ENCODE results near the gene ZFPM1. TPM values are rescaled to one million over a fixed set of nuclear protein-coding genes. Genes with fewer than 3 reads are reported as not detected.

ZFPM1 gene
- total RNA-seq, 6 experiments from 2014 or later = 4.5 to 6.4 (median 5.1) TPM

DNA sequence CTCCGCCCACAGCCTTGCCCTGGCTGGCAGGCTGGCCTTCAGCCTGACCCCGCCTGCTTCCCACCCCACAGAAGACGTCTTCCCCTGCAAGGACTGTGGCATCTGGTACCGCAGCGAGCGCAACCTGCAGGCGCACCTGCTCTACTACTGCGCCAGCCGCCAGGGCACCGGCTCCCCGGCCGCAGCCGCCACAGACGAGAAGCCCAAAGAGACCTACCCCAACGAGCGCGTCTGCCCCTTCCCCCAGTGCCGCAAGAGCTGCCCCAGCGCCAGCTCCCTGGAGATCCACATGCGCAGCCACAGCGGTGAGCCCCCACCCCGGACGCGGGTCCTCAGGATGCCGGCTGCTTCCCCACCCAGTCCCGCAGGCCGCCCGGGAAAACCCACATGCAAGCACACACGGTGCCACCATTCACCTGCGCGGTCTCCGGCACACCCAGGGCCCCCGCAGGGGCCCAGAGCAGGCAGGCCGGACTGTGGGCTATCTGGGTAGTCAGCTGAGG, 78.9 kb downstream of the ZFPM1 start:
- no peak for DNase-seq
- peaks cover 6% of the 10 kb centered on the region; the same call in 1 of the 2 replicates for H3K4me1 Mint-ChIP-seq (ENCODE audit: low read depth)
- no peaks in the 10 kb centered on the region; the same call in 1 of the 2 replicates for H3K36me3 Mint-ChIP-seq (ENCODE audit: low read depth)
- H3K27me3 Mint-ChIP-seq (ENCODE audit: insufficient read depth) = peaks cover 2% of the 10 kb centered on the region; the same call in 1 of the 2 replicates
- H3K4me3 Mint-ChIP-seq = no peak overlapping the region
- H3K27ac Mint-ChIP-seq = no peak overlapping the region
- no peaks in the 10 kb centered on the region for H3K9me3 Mint-ChIP-seq
- TF ChIP-seq, protein P1, sequence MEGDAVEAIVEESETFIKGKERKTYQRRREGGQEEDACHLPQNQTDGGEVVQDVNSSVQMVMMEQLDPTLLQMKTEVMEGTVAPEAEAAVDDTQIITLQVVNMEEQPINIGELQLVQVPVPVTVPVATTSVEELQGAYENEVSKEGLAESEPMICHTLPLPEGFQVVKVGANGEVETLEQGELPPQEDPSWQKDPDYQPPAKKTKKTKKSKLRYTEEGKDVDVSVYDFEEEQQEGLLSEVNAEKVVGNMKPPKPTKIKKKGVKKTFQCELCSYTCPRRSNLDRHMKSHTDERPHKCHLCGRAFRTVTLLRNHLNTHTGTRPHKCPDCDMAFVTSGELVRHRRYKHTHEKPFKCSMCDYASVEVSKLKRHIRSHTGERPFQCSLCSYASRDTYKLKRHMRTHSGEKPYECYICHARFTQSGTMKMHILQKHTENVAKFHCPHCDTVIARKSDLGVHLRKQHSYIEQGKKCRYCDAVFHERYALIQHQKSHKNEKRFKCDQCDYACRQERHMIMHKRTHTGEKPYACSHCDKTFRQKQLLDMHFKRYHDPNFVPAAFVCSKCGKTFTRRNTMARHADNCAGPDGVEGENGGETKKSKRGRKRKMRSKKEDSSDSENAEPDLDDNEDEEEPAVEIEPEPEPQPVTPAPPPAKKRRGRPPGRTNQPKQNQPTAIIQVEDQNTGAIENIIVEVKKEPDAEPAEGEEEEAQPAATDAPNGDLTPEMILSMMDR (IDR thresholded peaks at IDR 0.05) = no peak

DNA sequence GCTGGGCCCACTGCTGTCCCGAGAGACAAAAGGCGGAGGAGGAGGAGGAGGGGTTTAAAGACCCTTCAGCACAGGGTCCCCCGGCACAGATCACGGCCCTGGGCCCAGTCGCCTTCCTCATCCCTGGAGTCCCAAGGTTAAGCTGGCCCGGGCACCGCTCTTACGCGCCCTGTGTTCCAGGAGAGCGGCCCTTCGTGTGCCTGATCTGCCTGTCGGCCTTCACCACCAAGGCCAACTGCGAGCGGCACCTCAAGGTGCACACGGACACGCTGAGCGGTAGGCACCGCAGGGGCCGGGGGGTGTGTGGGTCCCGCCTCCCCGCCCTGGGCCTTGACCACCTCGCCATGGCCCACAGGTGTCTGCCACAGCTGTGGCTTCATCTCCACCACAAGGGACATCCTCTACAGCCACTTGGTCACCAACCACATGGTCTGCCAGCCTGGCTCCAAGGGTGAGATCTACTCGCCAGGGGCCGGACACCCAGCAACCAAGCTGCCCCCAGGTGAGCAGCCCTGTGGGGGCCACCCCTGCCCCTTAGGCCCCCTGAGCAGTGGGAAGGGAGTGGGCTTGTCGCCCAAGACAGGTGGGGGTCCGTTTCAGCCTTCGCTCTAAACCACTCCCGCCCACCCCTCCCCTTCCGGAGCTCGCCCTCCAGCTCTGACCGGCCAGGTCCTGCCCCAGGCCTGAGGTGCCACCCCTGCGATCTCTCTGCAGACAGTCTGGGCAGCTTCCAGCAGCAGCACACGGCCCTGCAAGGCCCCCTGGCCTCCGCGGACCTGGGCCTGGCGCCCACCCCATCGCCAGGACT, 79.6 kb downstream of the ZFPM1 start:
- Mint-ChIP-seq H3K36me3 (ENCODE audit: low read depth) (no peaks in the 10 kb centered on the region; the same call in 1 of the 2 replicates), H3K27ac (no peak overlapping the region), H3K4me3 (no peak overlapping the region), H3K27me3 (ENCODE audit: insufficient read depth) (peaks cover 2% of the 10 kb centered on the region; the same call in 1 of the 2 replicates), H3K4me1 (ENCODE audit: low read depth) (peaks cover 6% of the 10 kb centered on the region; the same call in 1 of the 2 replicates), H3K9me3 (no peaks in the 10 kb centered on the region)
- TF ChIP-seq, protein P1 (IDR thresholded peaks at IDR 0.05) = no peak
- no peak for DNase-seq

DNA sequence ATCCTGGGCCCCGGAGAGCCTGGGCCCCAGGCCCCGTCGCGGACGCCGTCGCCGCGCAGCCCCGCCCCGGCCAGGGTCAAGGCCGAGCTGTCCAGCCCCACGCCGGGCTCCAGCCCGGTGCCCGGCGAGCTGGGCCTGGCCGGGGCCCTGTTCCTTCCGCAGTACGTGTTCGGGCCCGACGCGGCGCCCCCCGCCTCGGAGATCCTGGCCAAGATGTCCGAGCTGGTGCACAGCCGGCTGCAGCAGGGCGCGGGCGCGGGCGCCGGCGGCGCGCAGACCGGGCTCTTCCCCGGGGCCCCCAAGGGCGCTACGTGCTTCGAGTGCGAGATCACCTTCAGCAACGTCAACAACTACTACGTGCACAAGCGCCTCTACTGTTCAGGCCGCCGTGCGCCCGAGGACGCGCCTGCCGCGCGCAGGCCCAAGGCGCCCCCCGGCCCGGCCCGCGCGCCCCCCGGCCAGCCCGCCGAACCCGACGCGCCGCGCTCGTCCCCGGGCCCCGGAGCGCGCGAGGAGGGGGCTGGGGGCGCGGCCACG, 80.4 kb downstream of the ZFPM1 start:
- Mint-ChIP-seq H3K4me1 (ENCODE audit: low read depth) (peaks cover 6% of the 10 kb centered on the region; the same call in 1 of the 2 replicates), H3K36me3 (ENCODE audit: low read depth) (no peaks in the 10 kb centered on the region; the same call in 1 of the 2 replicates), H3K4me3 (no peak overlapping the region), H3K9me3 (no peaks in the 10 kb centered on the region), H3K27ac (no peak overlapping the region), H3K27me3 (ENCODE audit: insufficient read depth) (peaks cover 2% of the 10 kb centered on the region; the same call in 1 of the 2 replicates)
- peak; percentile 16 for DNase-seq
- TF ChIP-seq, protein P1 (IDR thresholded peaks at IDR 0.05) = no peak

DNA sequence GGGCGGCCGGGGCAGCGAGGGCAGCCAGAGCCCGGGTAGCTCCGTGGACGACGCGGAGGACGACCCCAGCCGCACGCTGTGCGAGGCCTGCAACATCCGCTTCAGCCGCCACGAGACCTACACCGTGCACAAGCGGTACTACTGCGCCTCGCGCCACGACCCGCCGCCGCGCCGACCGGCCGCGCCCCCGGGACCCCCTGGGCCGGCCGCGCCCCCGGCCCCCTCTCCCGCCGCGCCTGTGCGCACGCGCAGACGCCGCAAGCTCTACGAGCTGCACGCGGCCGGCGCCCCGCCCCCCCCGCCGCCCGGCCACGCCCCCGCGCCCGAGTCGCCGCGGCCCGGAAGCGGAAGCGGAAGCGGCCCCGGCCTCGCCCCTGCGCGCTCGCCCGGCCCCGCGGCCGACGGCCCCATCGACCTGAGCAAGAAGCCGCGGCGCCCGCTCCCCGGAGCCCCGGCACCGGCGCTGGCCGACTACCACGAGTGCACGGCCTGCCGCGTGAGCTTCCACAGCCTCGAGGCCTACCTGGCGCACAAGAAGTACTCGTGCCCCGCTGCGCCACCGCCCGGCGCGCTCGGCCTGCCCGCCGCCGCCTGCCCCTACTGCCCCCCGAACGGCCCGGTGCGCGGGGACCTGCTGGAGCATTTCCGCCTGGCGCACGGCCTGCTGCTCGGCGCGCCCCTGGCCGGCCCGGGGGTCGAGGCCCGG, 81.0 kb downstream of the ZFPM1 start:
- TF ChIP-seq, protein P1 (IDR thresholded peaks at IDR 0.05) = no peak
- H3K4me3 Mint-ChIP-seq = no peak overlapping the region
- H3K36me3 Mint-ChIP-seq (ENCODE audit: low read depth) = no peaks in the 10 kb centered on the region; the same call in 1 of the 2 replicates

DNA sequence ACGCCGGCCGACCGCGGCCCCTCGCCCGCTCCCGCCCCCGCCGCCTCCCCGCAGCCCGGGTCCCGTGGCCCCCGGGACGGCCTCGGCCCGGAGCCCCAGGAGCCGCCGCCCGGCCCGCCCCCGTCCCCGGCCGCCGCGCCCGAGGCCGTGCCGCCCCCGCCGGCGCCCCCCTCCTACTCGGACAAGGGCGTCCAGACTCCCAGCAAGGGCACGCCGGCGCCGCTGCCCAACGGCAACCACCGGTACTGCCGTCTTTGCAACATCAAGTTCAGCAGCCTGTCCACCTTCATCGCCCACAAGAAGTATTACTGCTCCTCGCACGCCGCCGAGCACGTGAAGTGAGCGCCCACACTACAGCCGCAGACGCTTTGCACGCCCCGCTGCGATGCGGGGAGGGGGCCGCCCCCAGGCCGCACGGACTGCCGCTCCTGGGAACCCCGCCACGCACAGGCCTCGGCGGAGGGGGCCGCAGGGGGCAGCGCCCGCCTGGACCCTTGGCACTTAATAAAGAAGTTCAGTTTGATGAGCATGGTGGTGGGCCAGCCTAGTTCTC, 81.6 kb downstream of the ZFPM1 start:
- Mint-ChIP-seq H3K27ac (peak overlapping the region; percentile 67), H3K4me1 (ENCODE audit: low read depth) (peaks cover 6% of the 10 kb centered on the region; the same call in 1 of the 2 replicates), H3K27me3 (ENCODE audit: insufficient read depth) (peaks cover 10% of the 10 kb centered on the region), H3K36me3 (ENCODE audit: low read depth) (no peaks in the 10 kb centered on the region; the same call in 1 of the 2 replicates), H3K4me3 (peak overlapping the region; percentile 82), H3K9me3 (no peaks in the 10 kb centered on the region)
- TF ChIP-seq, protein P1 (IDR thresholded peaks at IDR 0.05) = peak; percentile 39
- DNase-seq = peak; percentile 22

More for the DNA sequence above, 81.0 kb downstream of the ZFPM1 start:
- H3K27ac Mint-ChIP-seq = no peak overlapping the region
- peaks cover 6% of the 10 kb centered on the region; the same call in 1 of the 2 replicates for H3K4me1 Mint-ChIP-seq (ENCODE audit: low read depth)
- peak; percentile 15 for DNase-seq
- H3K9me3 Mint-ChIP-seq = no peaks in the 10 kb centered on the region
- peaks cover 7% of the 10 kb centered on the region for H3K27me3 Mint-ChIP-seq (ENCODE audit: insufficient read depth)
